SK-N-SH (cell line): ENCODE results near the gene GOLT1A. TPM values are rescaled to one million over a fixed set of nuclear protein-coding genes. Genes with fewer than 3 reads are reported as not detected.

Experiments
- CTCF ChIA-PET: fragments of 300-600, 350-600 bp; formaldehyde crosslinking; extraction: SDS; loops from one replicate; lab custom pipeline; 2021; lab: Yijun Ruan, JAX
- POLR2A ChIA-PET: fragments of 350-600 bp; sonication (Branson Sonifier 250); formaldehyde crosslinking; extraction: SDS; loops from one replicate; lab custom pipeline; 2020; ENCODE audit warnings: antibody characterized with exemption, inconsistent platforms; lab: Yijun Ruan, JAX
- DNase-seq: peaks from one replicate; pipeline ENCODE4 v3.0.0; 2012
- H2AFZ ChIP-seq: fragments of 200-600 bp; sonication (generic); 2 replicates; pipeline ENCODE4 v1.8.1; 2016; ENCODE audit warnings: antibody characterized with exemption, mild to moderate bottlenecking, low read depth
- H3F3A ChIP-seq: fragments of 200-600 bp; sonication (generic); replicated peaks from 2 replicates; pipeline ENCODE3; 2016; ENCODE audit warnings: antibody characterized with exemption, mild to moderate bottlenecking; ENCODE audit not compliant: insufficient read depth
- H3K27ac ChIP-seq, 2 experiments: fragments of 200-500 bp in 1 of 2; fragments of 200-600 bp in 1 of 2; sonication (Bioruptor generic) in 1 of 2; sonication (generic), shearing (Covaris generic) in 1 of 2; 2 replicates each; pipeline versions ENCODE4 v1.5.1 to v1.6.1; 2014 to 2016; ENCODE audit warnings: low read depth in 2 of 2, inconsistent platforms in 1 of 2, low read length in 1 of 2, mild to moderate bottlenecking in 1 of 2, mixed read lengths in 1 of 2
- H3K27me3 ChIP-seq: fragments of 200-600 bp; sonication (generic), shearing (Covaris generic); 2 replicates; pipeline ENCODE4 v1.6.1; 2016; ENCODE audit warnings: mixed run types; ENCODE audit not compliant: insufficient read depth
- H3K36me3 ChIP-seq, 2 experiments: fragments of 200-500 bp in 1 of 2; fragments of 200-600 bp in 1 of 2; sonication (Bioruptor generic) in 1 of 2; sonication (generic) in 1 of 2; replicated peaks in 1 of 2; 2 replicates each; pipeline versions ENCODE3 to v1.5.1; 2014 to 2016; ENCODE audit warnings: low read length in 1 of 2, mild to moderate bottlenecking in 1 of 2; ENCODE audit not compliant: insufficient read depth in 2 of 2, control insufficient read depth in 1 of 2
- H3K4me1 ChIP-seq, 2 experiments: fragments of 200-500 bp in 1 of 2; fragments of 200-600 bp in 1 of 2; sonication (Bioruptor generic) in 1 of 2; sonication (generic), shearing (Covaris generic) in 1 of 2; 2 replicates each; pipeline versions ENCODE4 v1.5.1 to v1.6.1; 2014 to 2016; ENCODE audit warnings: low read depth in 1 of 2, low read length in 1 of 2, mixed run types in 1 of 2; ENCODE audit not compliant: insufficient read depth in 2 of 2, control insufficient read depth in 1 of 2
- H3K4me2 ChIP-seq: fragments of 200-600 bp; sonication (generic), shearing (Covaris generic); 2 replicates; pipeline ENCODE4 v1.6.1; 2017; ENCODE audit warnings: mixed run types
- H3K4me3 ChIP-seq, 2 experiments: fragments of 200-500 bp in 1 of 2; fragments of 200-600 bp in 1 of 2; sonication (Bioruptor generic) in 1 of 2; sonication (generic), shearing (Covaris generic) in 1 of 2; 2 replicates each; pipeline versions ENCODE4 v1.5.1 to v1.8.1; 2014 to 2016; ENCODE audit warnings: low read depth in 2 of 2, inconsistent platforms in 1 of 2, low read length in 1 of 2, mild to moderate bottlenecking in 1 of 2, mixed read lengths in 1 of 2, moderate library complexity in 1 of 2
- H3K79me2 ChIP-seq: fragments of 200-600 bp; sonication (generic); 2 replicates; pipeline ENCODE4 v1.8.1; 2017; ENCODE audit warnings: mild to moderate bottlenecking; ENCODE audit not compliant: insufficient read depth
- H3K9ac ChIP-seq: fragments of 200-600 bp; sonication (generic); 2 replicates; pipeline ENCODE4 v1.6.1; 2017; ENCODE audit warnings: mixed run types
- H3K9me2 ChIP-seq: fragments of 200-600 bp; sonication (generic); 2 replicates; pipeline ENCODE4 v1.6.1; 2017; ENCODE audit warnings: mixed run types
- H3K9me3 ChIP-seq: fragments of 200-600 bp; sonication (generic); 2 replicates; pipeline ENCODE4 v1.6.1; 2017; ENCODE audit warnings: mixed run types, mild to moderate bottlenecking, moderate library complexity
- H4K20me1 ChIP-seq: fragments of 200-600 bp; sonication (generic); 2 replicates; pipeline ENCODE4 v1.6.1; 2017; ENCODE audit warnings: mild to moderate bottlenecking, mixed run types; ENCODE audit not compliant: insufficient read depth
- CHD2 ChIP-seq: fragments of 150-350 bp; IDR thresholded peaks from 2 replicates; pipeline ENCODE4 v1.6.1; 2018; ENCODE audit warnings: low read length; ENCODE audit not compliant: partially characterized antibody
- EZH2phosphoT487 ChIP-seq: fragments of 200-600 bp; sonication (generic); IDR thresholded peaks from 2 replicates; pipeline ENCODE4 v1.6.1; 2017; ENCODE audit warnings: low read depth, mixed run types, mild to moderate bottlenecking, antibody characterized with exemption, moderate library complexity, borderline replicate concordance
- FOSL2 ChIP-seq: IDR thresholded peaks from 2 replicates; pipeline ENCODE4 v1.4.0; 2012; ENCODE audit warnings: low read depth, mild to moderate bottlenecking, moderate library complexity, borderline replicate concordance
- FOXM1 ChIP-seq: IDR thresholded peaks from 2 replicates; pipeline ENCODE4 v1.4.0; 2012; ENCODE audit warnings: low read depth, mild to moderate bottlenecking
- GABPA ChIP-seq: IDR thresholded peaks from 2 replicates; pipeline ENCODE4 v1.4.0; 2012; ENCODE audit warnings: low read depth, mild to moderate bottlenecking
- GATA2 ChIP-seq: sonication (generic); formaldehyde crosslinking; IDR thresholded peaks from 2 replicates; pipeline ENCODE4 v1.5.0; 2020; ENCODE audit warnings: mild to moderate bottlenecking, missing genetic modification reagents
- JUND ChIP-seq: IDR thresholded peaks from 2 replicates; pipeline ENCODE4 v1.4.0; 2012
- MEF2A ChIP-seq: IDR thresholded peaks from 2 replicates; pipeline ENCODE4 v1.4.0; 2012; ENCODE audit warnings: low read depth, borderline replicate concordance
- POLR2AphosphoS5 ChIP-seq: IDR thresholded peaks from 2 replicates; pipeline ENCODE4 v1.6.1; 2012; ENCODE audit warnings: low read depth, low read length
- RAD21 ChIP-seq: IDR thresholded peaks from 2 replicates; pipeline ENCODE4 v1.6.1; 2012; ENCODE audit warnings: mild to moderate bottlenecking, low read length
- RCOR1 ChIP-seq: fragments of 150-350 bp; IDR thresholded peaks from 2 replicates; pipeline ENCODE4 v1.6.1; 2017; ENCODE audit warnings: antibody characterized with exemption, low read length
- RFX5 ChIP-seq: IDR thresholded peaks from 2 replicates; pipeline ENCODE4 v1.6.1; 2012; ENCODE audit warnings: mild to moderate bottlenecking, improper control_type of control experiment, low read length
- SIN3A ChIP-seq: IDR thresholded peaks from 2 replicates; pipeline ENCODE4 v1.6.1; 2012; ENCODE audit warnings: low read depth, mild to moderate bottlenecking, low read length, moderate library complexity, borderline replicate concordance
- SMC3 ChIP-seq: IDR thresholded peaks from 2 replicates; pipeline ENCODE4 v1.6.1; 2012; ENCODE audit warnings: low read depth, low read length, improper control_type of control experiment
- TAF1 ChIP-seq: IDR thresholded peaks from 2 replicates; pipeline ENCODE4 v1.6.1; 2012; ENCODE audit warnings: low read depth, mild to moderate bottlenecking, low read length, moderate library complexity, borderline replicate concordance
- TCF12 ChIP-seq: IDR thresholded peaks from 2 replicates; pipeline ENCODE4 v1.4.0; 2012
- TEAD4 ChIP-seq: IDR thresholded peaks from 2 replicates; pipeline ENCODE4 v1.4.0; 2012; ENCODE audit warnings: mild to moderate bottlenecking, borderline replicate concordance; ENCODE audit not compliant: insufficient read depth
- YY1 ChIP-seq: IDR thresholded peaks from 2 replicates; pipeline ENCODE4 v1.4.0; 2012; ENCODE audit warnings: low read depth, mild to moderate bottlenecking
- WGBS: methylation state at CpG from one replicate; pipeline ENCODE4 v1.1.6; 2017; ENCODE audit warnings: low lambda C conversion rate; 5-methylcytosine and 5-hydroxymethylcytosine counted together
- polyA plus RNA-seq, 3 experiments: library from polyadenylated mRNA; depleted of rRNA; stranded (reverse); fragments of >200 nt; gene quantifications; 2 replicates each; pipeline ENCODE4 v1.2.3, GENCODE V29; 2012
- TF ChIP-seq, protein P1 (sequence below): IDR thresholded peaks from 2 replicates; pipeline ENCODE4 v1.4.0; 2012; ENCODE audit warnings: low read depth
- TF ChIP-seq, protein P2 (sequence below): fragments of 150-350 bp; IDR thresholded peaks from 2 replicates; pipeline ENCODE4 v1.6.1; 2017; ENCODE audit warnings: antibody characterized with exemption, low read length, low read depth, borderline replicate concordance
- TF ChIP-seq, protein P3 (sequence below): fragments of 150-350 bp; IDR thresholded peaks from 2 replicates; pipeline ENCODE4 v1.6.1; 2016; ENCODE audit warnings: mild to moderate bottlenecking, low read depth, low read length
- TF ChIP-seq, protein P4 (sequence below): IDR thresholded peaks from 2 replicates; pipeline ENCODE4; 2012
- TF ChIP-seq, protein P5 (sequence below): IDR thresholded peaks from 2 replicates; pipeline ENCODE4 v1.4.0; 2012; ENCODE audit warnings: low read depth, borderline replicate concordance

GOLT1A gene
- polyA plus RNA-seq, 1 of the 3 experiments (the other 2 are of a cell fraction) = not detected

DNA sequence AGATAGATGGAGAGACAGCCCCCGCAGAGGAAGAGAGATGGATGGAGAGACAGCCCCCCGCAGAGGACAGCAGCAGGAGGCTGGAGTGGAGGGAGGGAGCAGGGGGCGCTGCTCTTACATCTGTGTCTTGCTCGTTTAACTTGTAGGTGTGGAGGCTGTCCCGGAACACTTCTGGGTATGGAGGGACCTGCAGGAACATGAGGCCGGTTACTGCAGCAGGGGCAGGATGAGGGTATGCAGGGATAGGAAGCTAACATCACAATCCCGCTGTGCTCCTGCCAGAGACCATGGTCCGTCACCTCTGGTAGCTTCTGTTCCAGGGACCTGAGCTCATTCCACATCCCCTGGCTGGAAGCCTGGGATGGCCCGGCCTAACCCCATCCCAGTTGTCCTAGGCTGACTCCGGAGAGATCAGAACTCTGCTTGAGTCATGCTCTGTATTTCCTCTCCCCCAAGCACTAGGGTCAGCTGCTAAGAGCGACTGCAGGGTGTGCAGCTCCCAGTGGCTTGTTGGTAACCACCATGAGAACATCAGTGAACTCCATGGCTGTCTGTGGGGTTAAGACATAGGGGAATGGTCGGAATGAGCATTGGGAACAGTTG, 36.7 kb upstream of the GOLT1A start:
- no peak for DNase-seq
- H3K9me3 ChIP-seq = no peaks in the 10 kb centered on the region
- no peaks in the 10 kb centered on the region for H4K20me1 ChIP-seq
- H3K36me3 ChIP-seq = peaks cover 0 to 5% of the 10 kb centered on the region in 2 experiments
- ChIA-PET POLR2A (no interaction called here), CTCF (interaction anchor here (1.1 kb wide), 1 partner anchor 9 kb away, joined by 3 read pairs; no protein-coding TSS in a partner anchor)
- WGBS = 66% methylated on average over 12 of the region's 12 CpGs
- H3K9me2 ChIP-seq = no peaks in the 10 kb centered on the region
- H2AFZ ChIP-seq = no peak overlapping the region
- peak overlapping the region in 1 of 2 experiments; percentile 11; a peak in 1 of 4 replicates for H3K27ac ChIP-seq
- no peak overlapping the region for H3K4me3 ChIP-seq
- no peaks in the 10 kb centered on the region for H3F3A ChIP-seq
- H3K79me2 ChIP-seq = no peaks in the 10 kb centered on the region
- H3K4me1 ChIP-seq = no peaks in the 10 kb centered on the region; a peak in 1 of 4 replicates
- H3K4me2 ChIP-seq = no peak overlapping the region
- H3K27me3 ChIP-seq = no peaks in the 10 kb centered on the region; the same call in 1 of the 2 replicates
- H3K9ac ChIP-seq = no peak overlapping the region
- TF ChIP-seq JUND (no peak), SMC3 (no peak), POLR2AphosphoS5 (no peak), CHD2 (no peak), TEAD4 (no peak), MEF2A (no peak), FOSL2 (no peak), SIN3A (no peak), TAF1 (no peak)
- TF ChIP-seq, protein P1, sequence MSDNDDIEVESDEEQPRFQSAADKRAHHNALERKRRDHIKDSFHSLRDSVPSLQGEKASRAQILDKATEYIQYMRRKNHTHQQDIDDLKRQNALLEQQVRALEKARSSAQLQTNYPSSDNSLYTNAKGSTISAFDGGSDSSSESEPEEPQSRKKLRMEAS = no peak
- TF ChIP-seq, protein P2, sequence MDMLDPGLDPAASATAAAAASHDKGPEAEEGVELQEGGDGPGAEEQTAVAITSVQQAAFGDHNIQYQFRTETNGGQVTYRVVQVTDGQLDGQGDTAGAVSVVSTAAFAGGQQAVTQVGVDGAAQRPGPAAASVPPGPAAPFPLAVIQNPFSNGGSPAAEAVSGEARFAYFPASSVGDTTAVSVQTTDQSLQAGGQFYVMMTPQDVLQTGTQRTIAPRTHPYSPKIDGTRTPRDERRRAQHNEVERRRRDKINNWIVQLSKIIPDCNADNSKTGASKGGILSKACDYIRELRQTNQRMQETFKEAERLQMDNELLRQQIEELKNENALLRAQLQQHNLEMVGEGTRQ = no peak
- TF ChIP-seq, protein P3, sequence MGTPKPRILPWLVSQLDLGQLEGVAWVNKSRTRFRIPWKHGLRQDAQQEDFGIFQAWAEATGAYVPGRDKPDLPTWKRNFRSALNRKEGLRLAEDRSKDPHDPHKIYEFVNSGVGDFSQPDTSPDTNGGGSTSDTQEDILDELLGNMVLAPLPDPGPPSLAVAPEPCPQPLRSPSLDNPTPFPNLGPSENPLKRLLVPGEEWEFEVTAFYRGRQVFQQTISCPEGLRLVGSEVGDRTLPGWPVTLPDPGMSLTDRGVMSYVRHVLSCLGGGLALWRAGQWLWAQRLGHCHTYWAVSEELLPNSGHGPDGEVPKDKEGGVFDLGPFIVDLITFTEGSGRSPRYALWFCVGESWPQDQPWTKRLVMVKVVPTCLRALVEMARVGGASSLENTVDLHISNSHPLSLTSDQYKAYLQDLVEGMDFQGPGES = no peak

DNA sequence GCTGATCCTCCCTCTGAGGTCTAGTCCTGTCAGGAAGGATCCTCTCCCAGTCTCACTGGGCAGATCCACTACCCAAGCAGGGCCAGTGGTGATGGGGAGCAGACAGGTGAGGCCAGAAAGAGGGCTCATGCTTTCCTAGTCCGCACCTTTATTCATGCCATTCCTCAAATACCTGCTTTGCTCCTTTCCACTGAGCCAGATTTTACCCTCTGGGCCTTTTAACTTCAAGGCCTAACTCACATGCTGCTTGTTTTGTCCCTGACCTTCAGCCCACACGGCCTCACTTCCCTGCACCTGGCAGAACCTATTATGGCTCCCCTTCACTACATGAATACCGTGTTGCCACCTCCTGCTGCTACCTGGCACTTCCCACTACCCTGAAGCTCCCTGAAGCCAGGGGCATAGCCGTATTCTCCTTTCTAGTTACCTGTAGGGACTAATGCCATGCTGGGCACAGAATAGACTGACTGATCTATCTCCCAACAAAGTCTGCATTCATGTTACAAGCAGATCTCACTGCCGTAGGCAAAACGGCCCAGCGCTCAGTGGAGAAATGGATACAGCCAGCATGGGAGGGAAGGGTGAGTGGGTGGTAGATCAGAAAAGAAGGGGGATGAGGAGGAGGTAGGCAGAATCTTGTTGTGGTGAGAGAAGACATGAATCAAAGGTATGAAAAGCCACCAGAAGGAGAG, 36.1 kb upstream of the GOLT1A start:
- Histone ChIP-seq H4K20me1 (no peaks in the 10 kb centered on the region), H3K27ac (no peak overlapping the region; a peak in 1 of 4 replicates), H3K9me3 (no peaks in the 10 kb centered on the region), H3K4me2 (no peak overlapping the region), H3K79me2 (no peaks in the 10 kb centered on the region), H3K27me3 (no peaks in the 10 kb centered on the region; the same call in 1 of the 2 replicates), H3F3A (no peaks in the 10 kb centered on the region), H3K4me3 (no peak overlapping the region), H3K9me2 (no peaks in the 10 kb centered on the region), H3K4me1 (no peaks in the 10 kb centered on the region; a peak in 1 of 4 replicates), H2AFZ (no peak overlapping the region), H3K9ac (no peak overlapping the region), H3K36me3 (peaks cover 0 to under 1% of the 10 kb centered on the region in 2 experiments)
- WGBS = 74% methylated on average over 7 of the region's 7 CpGs
- CTCF ChIA-PET = interaction anchor here (1.1 kb wide), 1 partner anchor 9 kb away, joined by 3 read pairs; no protein-coding TSS in a partner anchor
- POLR2A ChIA-PET = no interaction called here
- DNase-seq = no peak
- TF ChIP-seq GATA2 (no peak), GABPA (no peak), EZH2phosphoT487 (no peak), FOXM1 (no peak), RFX5 (no peak), MEF2A (no peak), SMC3 (no peak), RAD21 (no peak), RCOR1 (no peak), CHD2 (no peak), TCF12 (no peak), YY1 (no peak)
- TF ChIP-seq, protein P4, sequence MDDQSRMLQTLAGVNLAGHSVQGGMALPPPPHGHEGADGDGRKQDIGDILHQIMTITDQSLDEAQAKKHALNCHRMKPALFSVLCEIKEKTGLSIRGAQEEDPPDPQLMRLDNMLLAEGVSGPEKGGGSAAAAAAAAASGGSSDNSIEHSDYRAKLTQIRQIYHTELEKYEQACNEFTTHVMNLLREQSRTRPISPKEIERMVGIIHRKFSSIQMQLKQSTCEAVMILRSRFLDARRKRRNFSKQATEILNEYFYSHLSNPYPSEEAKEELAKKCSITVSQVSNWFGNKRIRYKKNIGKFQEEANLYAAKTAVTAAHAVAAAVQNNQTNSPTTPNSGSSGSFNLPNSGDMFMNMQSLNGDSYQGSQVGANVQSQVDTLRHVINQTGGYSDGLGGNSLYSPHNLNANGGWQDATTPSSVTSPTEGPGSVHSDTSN = no peak
- TF ChIP-seq, protein P5, sequence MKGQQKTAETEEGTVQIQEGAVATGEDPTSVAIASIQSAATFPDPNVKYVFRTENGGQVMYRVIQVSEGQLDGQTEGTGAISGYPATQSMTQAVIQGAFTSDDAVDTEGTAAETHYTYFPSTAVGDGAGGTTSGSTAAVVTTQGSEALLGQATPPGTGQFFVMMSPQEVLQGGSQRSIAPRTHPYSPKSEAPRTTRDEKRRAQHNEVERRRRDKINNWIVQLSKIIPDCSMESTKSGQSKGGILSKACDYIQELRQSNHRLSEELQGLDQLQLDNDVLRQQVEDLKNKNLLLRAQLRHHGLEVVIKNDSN = no peak
- TF ChIP-seq, protein P1 = no peak
